ENCODE results near the gene NFKB1. TPM values are rescaled to one million over a fixed set of nuclear protein-coding genes. Genes with fewer than 3 reads are reported as not detected.

NFKB1 gene
- polyA plus RNA-seq, 1 donor from 2014 or later = 8.6 TPM

DNA sequence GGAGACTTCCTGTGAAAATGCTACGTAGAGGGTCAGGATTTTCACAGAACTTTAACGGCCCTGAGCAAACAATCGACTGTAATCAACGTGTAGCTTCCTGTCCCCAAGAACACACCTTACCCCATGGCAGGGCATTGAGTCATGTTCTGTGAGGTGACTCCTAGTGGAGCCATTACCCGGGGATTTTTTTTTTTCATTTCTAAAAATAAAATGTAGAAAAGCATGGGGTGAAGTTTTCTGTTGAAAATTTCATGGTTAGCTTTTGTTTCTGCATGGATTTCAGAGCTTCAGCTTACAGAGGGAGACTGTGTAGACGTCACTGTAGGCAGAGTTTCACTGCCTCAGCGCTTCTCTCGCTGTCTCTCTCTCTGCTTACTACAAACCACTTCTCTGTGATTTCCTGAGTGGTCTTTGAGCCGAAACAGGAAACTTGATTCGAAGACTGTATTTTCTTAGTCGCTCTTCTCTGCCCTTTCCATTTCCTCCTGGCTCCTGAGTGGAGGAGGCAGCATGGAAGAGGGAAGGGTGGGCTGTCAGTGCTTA is 111.7 kb downstream of the NFKB1 start:
- no peaks in the 10 kb centered on the region for H3K27me3 ChIP-seq (ENCODE audit: insufficient read depth, low read depth, low read length)
- H3K4me3 ChIP-seq (ENCODE audit: low read length) = no peak overlapping the region
- H3K36me3 ChIP-seq (ENCODE audit: insufficient read depth, low read length) = no peaks in the 10 kb centered on the region
- no peak overlapping the region for H3K4me2 ChIP-seq (ENCODE audit: low read length)
- H2AFZ ChIP-seq (ENCODE audit: low read depth, low read length) = no peak overlapping the region
- no peaks in the 10 kb centered on the region for H3K9me2 ChIP-seq (ENCODE audit: insufficient read depth, low read length)
- H3K27ac ChIP-seq (ENCODE audit: low read length) = no peak overlapping the region
- H3K9me3 ChIP-seq (ENCODE audit: low read length) = no peaks in the 10 kb centered on the region
- no peaks in the 10 kb centered on the region for H3K79me2 ChIP-seq (replicated peaks; ENCODE audit: insufficient read depth, low read length)
- no peaks in the 10 kb centered on the region for H3F3A ChIP-seq (ENCODE audit: insufficient read depth, low read length, poor library complexity, severe bottlenecking)
- no peak overlapping the region for H3K9ac ChIP-seq (ENCODE audit: low read length)
- no peaks in the 10 kb centered on the region for H4K20me1 ChIP-seq (ENCODE audit: insufficient read depth)
- TF ChIP-seq TAF1 (IDR thresholded peaks at IDR 0.05; ENCODE audit: low read depth) (no peak), MXI1 (conservative IDR thresholded peaks at IDR 0.05; ENCODE audit: poor library complexity, severe bottlenecking) (no peak), EZH2 (IDR thresholded peaks at IDR 0.05; ENCODE audit: borderline replicate concordance, insufficient read depth, low read length, poor library complexity, severe bottlenecking) (no peak), RAD21 (conservative IDR thresholded peaks at IDR 0.05) (no peak), EP300 (conservative IDR thresholded peaks at IDR 0.05; ENCODE audit: poor library complexity, severe bottlenecking) (no peak), SMC3 (conservative IDR thresholded peaks at IDR 0.05; ENCODE audit: poor library complexity) (no peak), REST (IDR thresholded peaks at IDR 0.05; ENCODE audit: borderline replicate concordance) (no peak), POLR2AphosphoS5 (IDR thresholded peaks at IDR 0.05) (no peak)
- TF ChIP-seq, protein P1, sequence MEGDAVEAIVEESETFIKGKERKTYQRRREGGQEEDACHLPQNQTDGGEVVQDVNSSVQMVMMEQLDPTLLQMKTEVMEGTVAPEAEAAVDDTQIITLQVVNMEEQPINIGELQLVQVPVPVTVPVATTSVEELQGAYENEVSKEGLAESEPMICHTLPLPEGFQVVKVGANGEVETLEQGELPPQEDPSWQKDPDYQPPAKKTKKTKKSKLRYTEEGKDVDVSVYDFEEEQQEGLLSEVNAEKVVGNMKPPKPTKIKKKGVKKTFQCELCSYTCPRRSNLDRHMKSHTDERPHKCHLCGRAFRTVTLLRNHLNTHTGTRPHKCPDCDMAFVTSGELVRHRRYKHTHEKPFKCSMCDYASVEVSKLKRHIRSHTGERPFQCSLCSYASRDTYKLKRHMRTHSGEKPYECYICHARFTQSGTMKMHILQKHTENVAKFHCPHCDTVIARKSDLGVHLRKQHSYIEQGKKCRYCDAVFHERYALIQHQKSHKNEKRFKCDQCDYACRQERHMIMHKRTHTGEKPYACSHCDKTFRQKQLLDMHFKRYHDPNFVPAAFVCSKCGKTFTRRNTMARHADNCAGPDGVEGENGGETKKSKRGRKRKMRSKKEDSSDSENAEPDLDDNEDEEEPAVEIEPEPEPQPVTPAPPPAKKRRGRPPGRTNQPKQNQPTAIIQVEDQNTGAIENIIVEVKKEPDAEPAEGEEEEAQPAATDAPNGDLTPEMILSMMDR (IDR thresholded peaks at IDR 0.05; ENCODE audit: poor library complexity, severe bottlenecking) = no peak

DNA sequence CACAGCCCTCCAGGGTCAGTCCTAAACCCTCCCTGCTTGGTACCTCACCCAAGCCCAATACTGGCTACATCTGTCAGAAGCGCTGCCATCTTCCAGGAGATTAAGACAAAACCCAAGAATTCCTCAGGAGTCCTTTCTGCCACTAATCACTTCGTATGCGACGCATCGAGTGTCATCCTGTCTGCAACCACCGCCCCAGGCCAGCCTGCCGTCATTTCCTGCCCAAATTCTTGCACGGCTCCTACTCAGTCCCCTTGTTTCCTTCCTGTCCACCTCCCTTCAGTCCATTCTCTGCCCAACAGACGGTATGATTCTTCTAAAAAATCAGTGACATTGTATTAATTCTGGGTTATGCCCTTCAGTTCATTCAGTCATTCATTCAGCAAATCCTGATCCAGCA is 113.6 kb downstream of the NFKB1 start:
- H3K9me3 ChIP-seq (ENCODE audit: low read length) = no peaks in the 10 kb centered on the region
- no peaks in the 10 kb centered on the region for H4K20me1 ChIP-seq (ENCODE audit: insufficient read depth)
- no peaks in the 10 kb centered on the region for H3F3A ChIP-seq (ENCODE audit: insufficient read depth, low read length, poor library complexity, severe bottlenecking)
- no peaks in the 10 kb centered on the region for H3K36me3 ChIP-seq (ENCODE audit: insufficient read depth, low read length)
- no peaks in the 10 kb centered on the region for H3K27me3 ChIP-seq (ENCODE audit: insufficient read depth, low read depth, low read length)
- no peaks in the 10 kb centered on the region for H3K9me2 ChIP-seq (ENCODE audit: insufficient read depth, low read length)
- no peak overlapping the region for H3K27ac ChIP-seq (ENCODE audit: low read length)
- H3K9ac ChIP-seq (ENCODE audit: low read length) = no peak overlapping the region
- H2AFZ ChIP-seq (ENCODE audit: low read depth, low read length) = no peak overlapping the region
- no peak overlapping the region for H3K4me3 ChIP-seq (ENCODE audit: low read length)
- no peaks in the 10 kb centered on the region for H3K79me2 ChIP-seq (replicated peaks; ENCODE audit: insufficient read depth, low read length)
- TF ChIP-seq SMC3 (conservative IDR thresholded peaks at IDR 0.05; ENCODE audit: poor library complexity) (no peak), RAD21 (conservative IDR thresholded peaks at IDR 0.05) (no peak), EZH2 (IDR thresholded peaks at IDR 0.05; ENCODE audit: borderline replicate concordance, insufficient read depth, low read length, poor library complexity, severe bottlenecking) (no peak), POLR2AphosphoS5 (IDR thresholded peaks at IDR 0.05) (no peak), REST (IDR thresholded peaks at IDR 0.05; ENCODE audit: borderline replicate concordance) (no peak), EP300 (conservative IDR thresholded peaks at IDR 0.05; ENCODE audit: poor library complexity, severe bottlenecking) (no peak), TAF1 (IDR thresholded peaks at IDR 0.05; ENCODE audit: low read depth) (no peak), MXI1 (conservative IDR thresholded peaks at IDR 0.05; ENCODE audit: poor library complexity, severe bottlenecking) (no peak)
- TF ChIP-seq, protein P1 (IDR thresholded peaks at IDR 0.05; ENCODE audit: poor library complexity, severe bottlenecking) = no peak
- H3K4me2 ChIP-seq (ENCODE audit: low read length) = no peak overlapping the region
